CD8-positive, alpha-beta memory T cell (primary cell): Measurements from ENCODE around the gene BMI1. TPM values are rescaled to one million over a fixed set of nuclear protein-coding genes. Genes with fewer than 3 reads are reported as not detected.

Experiments used
- CTCF ChIA-PET: fragments of 350-600 bp; sonication (Branson Sonifier 250); formaldehyde crosslinking; loops from one replicate; lab custom pipeline; 2021; ENCODE audit warnings: antibody characterized with exemption; lab: Charles Lee
- POLR2A ChIA-PET: fragments of 350-600 bp; sonication (Branson Sonifier 250); formaldehyde crosslinking; loops from one replicate; lab custom pipeline; 2021; ENCODE audit warnings: antibody characterized with exemption; lab: Charles Lee
- DNase-seq, 5 donors: peaks; one replicate each; pipeline versions ENCODE4 v3.0.0 to v3.0.0-alpha.2; 2020 to 2022; ENCODE audit warnings: mixed read lengths in 1 of 5
- H3K27ac ChIP-seq: one replicate; pipeline ENCODE4 v1.7.0; 2013; ENCODE audit warnings: low read depth, mild to moderate bottlenecking, low read length, moderate library complexity
- H3K27me3 ChIP-seq: 2 replicates; pipeline ENCODE4 v1.7.0; 2013; ENCODE audit warnings: low read length, mild to moderate bottlenecking; ENCODE audit not compliant: insufficient read depth, poor library complexity, severe bottlenecking
- H3K36me3 ChIP-seq: 2 replicates; pipeline ENCODE4 v1.7.0; 2013; ENCODE audit warnings: mild to moderate bottlenecking, low read length, moderate library complexity; ENCODE audit not compliant: insufficient read depth
- H3K4me1 ChIP-seq: 2 replicates; pipeline ENCODE4 v1.7.0; 2013; ENCODE audit warnings: mild to moderate bottlenecking, low read length, moderate library complexity; ENCODE audit not compliant: insufficient read depth
- H3K4me3 ChIP-seq: 2 replicates; pipeline ENCODE4 v1.7.0; 2013; ENCODE audit warnings: mild to moderate bottlenecking, low read length
- H3K9me3 ChIP-seq: 2 replicates; pipeline ENCODE4 v1.7.0; 2013; ENCODE audit warnings: mild to moderate bottlenecking, low read length
- H3K27ac Mint-ChIP-seq, 8 donors: one replicate each; pipeline ENCODE4 v1.8.0; 2020 to 2021; ENCODE audit warnings: mixed read lengths in 8 of 8, mild to moderate bottlenecking in 6 of 8, inconsistent platforms in 3 of 8, moderate library complexity in 3 of 8
- H3K27me3 Mint-ChIP-seq, 2 donors: one replicate each; pipeline ENCODE4 v1.8.0; 2020 to 2021; ENCODE audit warnings: mixed read lengths in 2 of 2, mild to moderate bottlenecking in 1 of 2, moderate library complexity in 1 of 2
- H3K36me3 Mint-ChIP-seq, 3 donors: one replicate each; pipeline ENCODE4 v1.8.0; 2020 to 2021; ENCODE audit warnings: mixed read lengths in 3 of 3, inconsistent platforms in 1 of 3, mild to moderate bottlenecking in 1 of 3
- H3K4me1 Mint-ChIP-seq, 3 donors: one replicate each; pipeline ENCODE4 v1.8.0; 2020 to 2021; ENCODE audit warnings: mixed read lengths in 3 of 3, inconsistent platforms in 1 of 3, mild to moderate bottlenecking in 1 of 3
- H3K4me3 Mint-ChIP-seq, 7 donors: one replicate each; pipeline ENCODE4 v1.8.0; 2020 to 2021; ENCODE audit warnings: mixed read lengths in 7 of 7, mild to moderate bottlenecking in 6 of 7, moderate library complexity in 4 of 7, inconsistent platforms in 2 of 7
- H3K9me3 Mint-ChIP-seq, 5 donors: one replicate each; pipeline ENCODE4 v1.8.0; 2020 to 2022; ENCODE audit warnings: mixed read lengths in 5 of 5, mild to moderate bottlenecking in 3 of 5, moderate library complexity in 2 of 5, inconsistent platforms in 1 of 5
- polyA plus RNA-seq: library from polyadenylated mRNA; unstranded; fragments of 300-500 nt; fragmentation: Illumina TruSeq; gene quantifications from one replicate; pipeline ENCODE4 v1.2.3, GENCODE V29; 2021
- total RNA-seq, 2 experiments: library from RNA; stranded (reverse); gene quantifications; one replicate each; pipeline ENCODE4 v1.2.3, GENCODE V29; 2021

BMI1 gene
- total and polyA plus RNA-seq, 3 experiments from 2014 or later: 39.3 to 97.3 (median 87.8) TPM

DNA sequence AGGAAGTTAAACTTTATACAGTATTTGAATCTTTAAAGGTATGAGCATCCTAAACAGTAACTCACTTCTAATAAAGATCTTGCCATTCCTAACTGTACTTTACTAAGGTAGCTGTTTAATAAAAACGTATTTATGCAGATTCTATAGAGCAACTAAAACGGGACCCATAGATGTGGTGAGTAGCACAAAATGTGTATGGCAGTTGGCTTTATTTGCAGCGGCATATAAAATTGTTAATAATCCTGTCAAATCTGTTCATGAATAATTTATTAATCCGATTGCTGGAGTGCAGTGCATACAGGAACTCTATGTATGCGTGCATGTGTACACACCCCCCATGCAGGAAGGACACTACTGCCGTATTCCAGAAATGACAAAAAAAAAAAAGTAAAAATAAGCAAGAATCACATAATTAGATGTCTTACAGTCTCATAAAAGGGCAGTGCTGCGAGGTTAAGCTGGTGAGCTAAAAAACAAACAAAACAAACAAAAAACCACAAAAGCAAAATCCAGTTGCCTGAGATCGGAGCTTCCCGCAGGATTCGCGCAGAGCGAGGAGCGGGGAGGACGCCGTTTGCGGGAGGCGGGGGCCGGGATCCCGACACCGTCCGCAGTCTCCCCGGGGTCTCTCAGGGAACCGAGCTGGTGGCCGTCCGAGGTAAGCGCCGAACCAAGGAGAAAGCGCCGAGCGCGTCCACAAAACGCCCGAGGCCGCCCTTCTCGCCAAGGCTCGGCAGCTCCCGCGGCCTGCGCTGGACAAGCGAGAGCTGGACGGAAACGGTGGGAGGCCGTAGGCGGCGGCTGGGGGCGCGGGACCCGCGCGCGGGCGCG is 5.2 kb upstream of the BMI1 start:
- H3K36me3 ChIP-seq: no peaks in the 10 kb centered on the region
- H3K4me3 Mint-ChIP-seq: peak overlapping the region; percentile 89 to 96 (median 92)
- no peaks in the 10 kb centered on the region for H3K9me3 ChIP-seq
- peaks cover 0 to 12% (median 0%) of the 10 kb centered on the region in 3 donors for H3K36me3 Mint-ChIP-seq
- peaks cover 0 to 4% (median 0%) of the 10 kb centered on the region in 5 donors for H3K9me3 Mint-ChIP-seq
- H3K4me1 ChIP-seq: peaks cover 35% of the 10 kb centered on the region
- no peak for DNase-seq
- peak overlapping the region; percentile 72 for H3K4me3 ChIP-seq
- H3K27me3 Mint-ChIP-seq: peaks cover 6 to 27% of the 10 kb centered on the region in 2 donors
- H3K4me1 Mint-ChIP-seq: peaks cover 25 to 47% (median 47%) of the 10 kb centered on the region in 3 donors
- peak overlapping the region; percentile 72 to 96 (median 92) for H3K27ac Mint-ChIP-seq
- peak overlapping the region; percentile 79 for H3K27ac ChIP-seq
- ChIA-PET POLR2A (interaction anchor here (0.6 to 3.4 kb wide), 11 partner anchors 19 to 789 kb away, joined by 3 to 24 read pairs (median 4); no protein-coding TSS in a partner anchor), CTCF (interaction anchor here (1.1 to 1.6 kb wide), 7 partner anchors 8 to 819 kb away, joined by 3 to 8 read pairs (median 4); no protein-coding TSS in a partner anchor)
- H3K27me3 ChIP-seq: peaks cover 6% of the 10 kb centered on the region

DNA sequence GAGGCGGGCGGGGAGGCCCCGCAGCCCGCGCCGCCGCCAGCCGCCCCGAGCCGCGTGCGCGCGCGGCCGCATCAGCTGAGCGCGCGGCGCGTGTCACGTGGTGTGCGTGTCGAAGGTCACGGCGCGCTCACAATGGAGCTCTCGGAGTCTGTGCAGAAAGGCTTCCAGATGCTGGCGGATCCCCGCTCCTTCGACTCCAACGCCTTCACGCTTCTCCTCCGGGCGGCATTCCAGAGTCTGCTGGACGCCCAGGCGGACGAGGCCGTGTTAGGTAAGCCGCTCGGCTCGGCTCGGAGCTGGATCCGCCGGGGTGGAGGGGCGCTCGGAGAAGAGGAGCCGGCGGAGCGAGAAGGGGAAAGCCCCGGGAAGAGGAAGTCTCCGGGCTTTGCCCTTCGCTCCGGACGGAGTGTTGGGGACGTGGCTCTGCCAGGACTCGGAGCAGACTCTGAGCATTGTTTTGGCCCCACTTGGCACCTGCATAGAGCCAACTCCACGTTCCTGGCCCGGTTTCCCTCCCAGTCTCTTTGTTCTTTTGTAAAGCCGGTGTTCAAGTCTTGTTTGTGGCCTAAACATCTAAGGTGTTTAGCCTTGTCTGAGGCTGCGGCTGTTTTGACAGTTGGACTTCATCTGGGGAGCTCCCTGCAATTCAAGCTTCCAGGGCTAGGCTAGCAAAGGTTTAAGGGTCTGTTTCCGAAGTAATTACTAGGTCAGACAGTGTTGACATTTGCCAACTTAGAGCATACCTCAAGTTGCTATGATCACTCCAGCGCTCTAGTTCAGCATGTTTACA is 4.4 kb upstream of the BMI1 start, which contains the start of gene COMMD3:
Gene COMMD3 (plus strand): TSS at position 103 of the 790 bp plus-strand sequence. CDS start 30 bp downstream, at position 133.
- H3K9me3 Mint-ChIP-seq: peaks cover 0 to 4% (median 0%) of the 10 kb centered on the region in 5 donors
- peaks cover 25 to 47% (median 47%) of the 10 kb centered on the region in 3 donors for H3K4me1 Mint-ChIP-seq
- DNase-seq: peak; percentile 70 to 85 (median 77)
- H3K27me3 ChIP-seq: peaks cover 6% of the 10 kb centered on the region
- ChIA-PET CTCF (interaction anchor here (1.1 to 1.6 kb wide), 6 partner anchors 9 to 213 kb away, joined by 3 to 8 read pairs (median 4); no protein-coding TSS in a partner anchor), POLR2A (interaction anchor here (0.6 to 3.4 kb wide), 11 partner anchors 19 to 790 kb away, joined by 3 to 24 read pairs (median 4); no protein-coding TSS in a partner anchor)
- H3K4me3 ChIP-seq: peak within 1 kb of the TSS; percentile 85
- H3K27ac Mint-ChIP-seq: peak within 1 kb of the TSS; percentile 87 to 98 (median 96)
- H3K4me3 Mint-ChIP-seq: peak within 1 kb of the TSS; percentile 90 to 96 (median 94)
- H3K36me3 Mint-ChIP-seq: peaks cover 0 to 13% (median 0%) of the 10 kb centered on the region in 3 donors
- peaks cover 4 to 21% of the 10 kb centered on the region in 2 donors for H3K27me3 Mint-ChIP-seq
- H3K9me3 ChIP-seq: no peaks in the 10 kb centered on the region
- peaks cover 35% of the 10 kb centered on the region for H3K4me1 ChIP-seq
- peak within 1 kb of the TSS; percentile 82 for H3K27ac ChIP-seq
- no peaks in the 10 kb centered on the region for H3K36me3 ChIP-seq

DNA sequence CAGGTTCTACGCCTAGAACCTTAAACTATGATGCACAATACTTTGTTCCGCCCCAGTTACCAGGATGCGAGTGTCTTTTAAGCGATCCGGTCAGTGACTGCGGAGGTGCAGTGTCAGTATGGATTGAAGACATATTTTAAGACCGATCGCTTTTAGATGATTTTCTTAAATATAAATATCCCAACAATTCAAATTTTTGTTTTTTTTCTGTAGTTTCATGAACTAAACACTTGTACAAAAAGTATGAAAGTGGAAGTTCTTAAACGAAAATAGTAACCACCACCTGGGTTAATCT is 3.9 kb upstream of the BMI1 start:
- peaks cover 4 to 21% of the 10 kb centered on the region in 2 donors for H3K27me3 Mint-ChIP-seq
- ChIA-PET CTCF (no interaction called here), POLR2A (interaction anchor here (1.5 to 3.4 kb wide), 5 partner anchors 23 to 121 kb away, joined by 4 to 24 read pairs (median 19); no protein-coding TSS in a partner anchor)
- H3K9me3 ChIP-seq: no peaks in the 10 kb centered on the region
- H3K36me3 Mint-ChIP-seq: peaks cover 0 to 14% (median 0%) of the 10 kb centered on the region in 3 donors
- H3K4me3 Mint-ChIP-seq: peak overlapping the region; percentile 88 to 96 (median 92)
- no peak for DNase-seq
- peak overlapping the region; percentile 87 to 98 (median 93) for H3K27ac Mint-ChIP-seq
- H3K9me3 Mint-ChIP-seq: peaks cover 0 to 4% (median 0%) of the 10 kb centered on the region in 5 donors
- peak overlapping the region; percentile 82 for H3K27ac ChIP-seq
- H3K36me3 ChIP-seq: no peaks in the 10 kb centered on the region
- peak overlapping the region; percentile 85 for H3K4me3 ChIP-seq
- H3K4me1 ChIP-seq: peaks cover 35% of the 10 kb centered on the region
- H3K4me1 Mint-ChIP-seq: peaks cover 25 to 47% (median 47%) of the 10 kb centered on the region in 3 donors
- H3K27me3 ChIP-seq: peaks cover 6% of the 10 kb centered on the region

DNA sequence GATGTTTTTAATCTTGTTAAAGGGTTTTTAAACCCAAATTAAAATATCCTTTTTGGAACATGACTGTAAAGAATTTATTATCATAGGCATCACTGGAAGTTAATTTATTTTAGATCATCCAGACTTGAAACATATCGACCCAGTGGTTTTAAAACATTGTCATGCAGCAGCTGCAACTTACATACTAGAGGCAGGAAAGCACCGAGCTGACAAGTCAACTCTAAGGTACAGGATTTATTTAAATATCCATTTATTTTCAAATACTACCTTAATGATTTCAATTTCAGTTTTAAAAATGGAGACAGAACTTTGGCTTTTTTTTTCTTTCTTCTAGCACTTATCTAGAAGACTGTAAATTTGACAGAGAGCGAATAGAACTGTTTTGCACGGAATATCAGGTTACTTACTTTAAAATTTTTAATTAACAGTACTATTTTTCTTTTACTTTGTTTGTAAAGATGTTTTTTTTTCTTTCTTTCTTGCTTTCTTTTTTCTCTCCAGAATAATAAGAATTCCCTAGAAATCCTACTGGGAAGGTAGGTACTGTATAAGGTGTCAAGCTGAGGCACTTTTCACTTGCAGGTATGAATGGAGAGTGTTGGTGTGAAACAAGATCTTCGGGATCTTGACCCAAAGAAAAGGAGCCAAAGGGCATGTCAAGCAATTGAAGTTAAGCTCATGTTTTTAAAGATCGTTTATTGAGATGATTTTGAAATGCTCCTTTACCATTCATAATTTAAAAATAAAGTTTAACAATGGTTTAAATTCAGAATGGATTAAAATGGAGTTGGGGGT is 2.9 kb upstream of the BMI1 start:
- Histone ChIP-seq H3K27me3 (peaks cover 14% of the 10 kb centered on the region), H3K4me3 (no peak overlapping the region), H3K36me3 (no peaks in the 10 kb centered on the region), H3K4me1 (peaks cover 38% of the 10 kb centered on the region), H3K27ac (peak overlapping the region; percentile 3), H3K9me3 (no peaks in the 10 kb centered on the region)
- peak overlapping the region in 2 of 8 donors; percentile 32 to 35 for H3K27ac Mint-ChIP-seq
- CTCF ChIA-PET: interaction anchor here (1.4 kb wide), 1 partner anchor 73 kb away, joined by 3 read pairs; no protein-coding TSS in a partner anchor
- H3K9me3 Mint-ChIP-seq: peaks cover 0 to 4% (median 0%) of the 10 kb centered on the region in 5 donors
- H3K4me3 Mint-ChIP-seq: peak overlapping the region in 5 of 7 donors; percentile 29 to 92 (median 44)
- peaks cover 9 to 29% of the 10 kb centered on the region in 2 donors for H3K27me3 Mint-ChIP-seq
- POLR2A ChIA-PET: interaction anchor here (0.6 to 3.4 kb wide), 3 partner anchors 89 to 381 kb away, joined by 3 to 19 read pairs (median 3); no protein-coding TSS in a partner anchor
- no peak for DNase-seq
- H3K4me1 Mint-ChIP-seq: peaks cover 30 to 56% (median 56%) of the 10 kb centered on the region in 3 donors
- peaks cover 0 to 20% (median 0%) of the 10 kb centered on the region in 3 donors for H3K36me3 Mint-ChIP-seq

DNA sequence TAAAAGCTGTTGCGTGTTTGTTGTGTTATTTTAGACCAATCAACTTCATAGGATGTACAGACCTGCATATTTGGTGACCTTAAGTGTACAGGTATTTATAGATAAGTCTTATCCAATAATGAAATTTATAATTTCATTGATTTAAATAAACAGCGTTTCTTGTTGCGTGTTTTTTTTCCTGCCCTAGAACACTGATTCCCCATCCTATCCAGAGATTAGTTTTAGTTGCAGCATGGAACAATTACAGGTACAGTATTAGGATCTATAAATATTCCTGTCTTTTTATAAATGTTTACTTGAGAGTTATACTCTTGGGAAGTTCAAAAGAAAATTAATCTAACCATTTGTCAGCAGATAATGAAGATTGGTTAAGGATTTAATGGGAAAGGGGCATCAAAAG is 2.1 kb upstream of the BMI1 start:
- Histone ChIP-seq H3K4me1 (peaks cover 43% of the 10 kb centered on the region), H3K4me3 (no peak overlapping the region), H3K27ac (peak overlapping the region; percentile 3), H3K27me3 (peaks cover 19% of the 10 kb centered on the region), H3K9me3 (no peaks in the 10 kb centered on the region), H3K36me3 (no peaks in the 10 kb centered on the region)
- ChIA-PET CTCF (interaction anchor here (1.4 to 1.5 kb wide), 2 partner anchors 13 to 73 kb away, joined by 3 read pairs; no protein-coding TSS in a partner anchor), POLR2A (interaction anchor here (1.7 kb wide), 1 partner anchor 22 kb away, joined by 9 read pairs; no protein-coding TSS in a partner anchor)
- H3K9me3 Mint-ChIP-seq: peaks cover 0 to 4% (median 0%) of the 10 kb centered on the region in 5 donors
- peak overlapping the region in 6 of 7 donors; percentile 9 to 92 (median 38) for H3K4me3 Mint-ChIP-seq
- DNase-seq: no peak
- peak overlapping the region in 1 of 8 donors; percentile 35 for H3K27ac Mint-ChIP-seq
- peaks cover 9 to 30% of the 10 kb centered on the region in 2 donors for H3K27me3 Mint-ChIP-seq
- H3K36me3 Mint-ChIP-seq: peaks cover 0 to 20% (median 0%) of the 10 kb centered on the region in 3 donors
- peaks cover 38 to 64% (median 64%) of the 10 kb centered on the region in 3 donors for H3K4me1 Mint-ChIP-seq

DNA sequence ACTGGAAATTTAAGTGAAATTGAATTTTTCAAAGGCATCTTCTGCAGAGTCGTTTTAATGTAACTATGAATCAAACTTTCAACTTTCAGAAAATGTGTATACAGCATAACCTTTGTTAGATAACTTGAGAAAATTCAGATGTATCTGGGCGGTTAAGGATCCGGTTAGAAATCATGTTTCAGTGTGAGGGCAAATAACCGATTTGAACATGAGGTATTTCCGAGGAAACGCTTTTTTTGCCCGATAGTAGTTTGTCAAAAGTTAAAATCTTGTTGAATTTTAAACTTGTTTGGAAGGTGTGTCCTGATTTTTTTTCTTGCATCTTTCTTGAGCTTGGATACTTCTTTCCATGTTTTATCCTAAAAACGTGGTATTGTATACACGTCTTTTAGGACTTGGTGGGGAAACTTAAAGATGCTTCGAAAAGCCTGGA is 1.3 kb upstream of the BMI1 start:
- ChIA-PET CTCF (interaction anchor here (1.0 to 1.5 kb wide), 2 partner anchors 13 to 117 kb away, joined by 3 read pairs; no protein-coding TSS in a partner anchor), POLR2A (interaction anchor here (1.4 to 1.7 kb wide), 2 partner anchors 16 to 21 kb away, joined by 4 to 9 read pairs; no protein-coding TSS in a partner anchor)
- DNase-seq: no peak
- peak overlapping the region; percentile 35 for H3K4me3 ChIP-seq
- Mint-ChIP-seq H3K27ac (peak overlapping the region in 6 of 8 donors; percentile 78 to 98 (median 92)), H3K36me3 (peaks cover 0 to 20% (median 0%) of the 10 kb centered on the region in 3 donors), H3K9me3 (peaks cover 0 to 4% (median 0%) of the 10 kb centered on the region in 5 donors), H3K27me3 (peaks cover 9 to 38% of the 10 kb centered on the region in 2 donors), H3K4me1 (peaks cover 45 to 72% (median 72%) of the 10 kb centered on the region in 3 donors), H3K4me3 (peak overlapping the region; percentile 88 to 98 (median 92))
- no peaks in the 10 kb centered on the region for H3K9me3 ChIP-seq
- H3K27ac ChIP-seq: peak overlapping the region; percentile 44
- H3K27me3 ChIP-seq: peaks cover 20% of the 10 kb centered on the region
- H3K36me3 ChIP-seq: no peaks in the 10 kb centered on the region
- peaks cover 50% of the 10 kb centered on the region for H3K4me1 ChIP-seq
